Trophoblast cell (in vitro differentiated cells and primary cell): ENCODE results near the gene NOSIP.

Experiments used
- DNase-seq, 2 donors: peaks; one replicate each; pipeline ENCODE4 v3.0.0-alpha.2; 2016
- H2AFZ ChIP-seq: 2 replicates; pipeline ENCODE4 v1.6.1; 2013; ENCODE audit warnings: low read length, moderate library complexity, mild to moderate bottlenecking; ENCODE audit not compliant: insufficient read depth, poor library complexity
- H2AK5ac ChIP-seq: 2 replicates; pipeline ENCODE4 v1.6.1; 2013; ENCODE audit warnings: mild to moderate bottlenecking, low read length
- H2BK120ac ChIP-seq: 2 replicates; pipeline ENCODE4 v1.6.1; 2013; ENCODE audit warnings: low read length, mild to moderate bottlenecking, moderate library complexity; ENCODE audit not compliant: insufficient read depth, poor library complexity
- H2BK12ac ChIP-seq: 2 replicates; pipeline ENCODE4 v1.6.1; 2013; ENCODE audit warnings: mild to moderate bottlenecking, low read length, moderate library complexity
- H2BK5ac ChIP-seq: 2 replicates; pipeline ENCODE4 v1.6.1; 2013; ENCODE audit warnings: low read length, low read depth, moderate library complexity, mild to moderate bottlenecking; ENCODE audit not compliant: poor library complexity
- H3K14ac ChIP-seq: 2 replicates; pipeline ENCODE4 v1.6.1; 2013; ENCODE audit warnings: mild to moderate bottlenecking, low read length
- H3K18ac ChIP-seq: 2 replicates; pipeline ENCODE4 v1.6.1; 2013; ENCODE audit warnings: mild to moderate bottlenecking, low read length
- H3K23ac ChIP-seq: 2 replicates; pipeline ENCODE4 v1.6.1; 2013; ENCODE audit warnings: low read length
- H3K27ac ChIP-seq: 2 replicates; pipeline ENCODE4 v1.5.1; 2013; ENCODE audit warnings: low read depth, mild to moderate bottlenecking, inconsistent platforms, low read length, moderate library complexity
- H3K27me3 ChIP-seq: 2 replicates; pipeline ENCODE4 v1.6.1; 2013; ENCODE audit warnings: inconsistent platforms, mild to moderate bottlenecking, low read length, moderate library complexity; ENCODE audit not compliant: insufficient read depth
- H3K36me3 ChIP-seq, 2 experiments: 1 replicate in 1 of 2; 2 replicates in 1 of 2; pipeline ENCODE4 v1.6.1; 2013; ENCODE audit warnings: low read length in 2 of 2, mild to moderate bottlenecking in 2 of 2, moderate library complexity in 1 of 2; ENCODE audit not compliant: insufficient read depth in 2 of 2, control insufficient read depth in 1 of 2
- H3K4ac ChIP-seq: 2 replicates; pipeline ENCODE4 v1.6.1; 2013; ENCODE audit warnings: low read depth, mild to moderate bottlenecking, low read length, moderate library complexity
- H3K4me1 ChIP-seq, 2 experiments: 1 replicate in 1 of 2; 2 replicates in 1 of 2; pipeline ENCODE4 v1.6.1; 2013; ENCODE audit warnings: low read length in 2 of 2, mild to moderate bottlenecking in 2 of 2, moderate library complexity in 1 of 2; ENCODE audit not compliant: insufficient read depth in 2 of 2, control insufficient read depth in 1 of 2
- H3K4me2 ChIP-seq: 2 replicates; pipeline ENCODE4 v1.6.1; 2013; ENCODE audit warnings: inconsistent platforms, mild to moderate bottlenecking, low read length, moderate library complexity
- H3K4me3 ChIP-seq: 2 replicates; pipeline ENCODE4 v1.5.1; 2013; ENCODE audit warnings: mild to moderate bottlenecking, low read depth, low read length, inconsistent platforms
- H3K79me1 ChIP-seq: one replicate; pipeline ENCODE4 v1.6.1; 2013; ENCODE audit warnings: low read length
- H3K79me2 ChIP-seq: 2 replicates; pipeline ENCODE4 v1.6.1; 2013; ENCODE audit warnings: low read length, mild to moderate bottlenecking; ENCODE audit not compliant: control insufficient read depth, insufficient read depth, poor library complexity
- H3K9ac ChIP-seq: 2 replicates; pipeline ENCODE4 v1.6.1; 2013; ENCODE audit warnings: mild to moderate bottlenecking, low read length
- H3K9me3 ChIP-seq: 2 replicates; pipeline ENCODE4 v1.6.1; 2013; ENCODE audit warnings: low read depth, mild to moderate bottlenecking, control low read depth, inconsistent platforms, low read length; ENCODE audit not compliant: insufficient read depth
- H4K12ac ChIP-seq: 2 replicates; pipeline ENCODE4 v1.6.1; 2013; ENCODE audit warnings: low read depth, mild to moderate bottlenecking, low read length, moderate library complexity
- H4K8ac ChIP-seq: 2 replicates; pipeline ENCODE4 v1.6.1; 2013; ENCODE audit warnings: low read depth, mild to moderate bottlenecking, low read length, moderate library complexity
- H4K91ac ChIP-seq: one replicate; pipeline ENCODE4 v1.6.1; 2013; ENCODE audit warnings: low read depth, mild to moderate bottlenecking, low read length, moderate library complexity
- WGBS: extraction: QIAGEN DNeasy Blood & Tissue Kit; methylation state at CpG from one replicate; pipeline ENCODE4 v1.1.7; 2013; ENCODE audit warnings: missing lambda C conversion rate; ENCODE audit not compliant: insufficient read length, insufficient coverage; ENCODE audit errors: extremely low coverage; 5-methylcytosine and 5-hydroxymethylcytosine counted together

The NOSIP gene

DNA sequence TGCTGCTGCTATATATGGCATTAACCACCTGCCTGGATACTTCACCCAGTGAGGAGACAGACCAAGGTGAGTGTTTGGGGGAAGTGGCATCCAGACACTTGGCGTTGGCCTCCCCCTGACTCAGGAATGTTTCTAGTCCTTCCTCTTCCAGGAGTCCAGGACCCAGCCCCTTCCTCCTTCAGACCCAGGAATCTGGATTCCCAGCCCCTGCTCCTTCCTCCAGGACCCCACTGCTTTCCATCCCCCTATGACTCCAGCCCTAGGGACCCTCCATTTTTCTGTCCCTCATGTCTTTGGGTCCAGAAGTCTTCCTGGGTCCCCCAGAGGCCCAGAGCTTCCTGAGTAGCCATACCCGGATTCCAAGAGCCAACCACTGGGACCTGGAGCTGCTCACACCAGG is 2.9 kb upstream of the NOSIP start:
- H2BK120ac ChIP-seq, result no peak overlapping the region
- H3K18ac ChIP-seq, result no peak overlapping the region
- no peak overlapping the region for H2BK12ac ChIP-seq
- no peaks in the 10 kb centered on the region for H3K36me3 ChIP-seq
- H3K4me2 ChIP-seq, result no peak overlapping the region
- no peaks in the 10 kb centered on the region for H3K9me3 ChIP-seq
- H3K27me3 ChIP-seq, result no peaks in the 10 kb centered on the region
- H4K8ac ChIP-seq, result no peak overlapping the region
- H3K4me1 ChIP-seq, result peaks cover 0 to 11% of the 10 kb centered on the region in 2 experiments
- H3K14ac ChIP-seq, result no peak overlapping the region
- no peak overlapping the region for H2AK5ac ChIP-seq
- H3K4ac ChIP-seq, result no peak overlapping the region
- no CpG with 5 or more reads among the region's 2 CpGs for WGBS
- H4K91ac ChIP-seq, result no peak overlapping the region
- no peak overlapping the region for H3K23ac ChIP-seq
- no peak overlapping the region for H3K9ac ChIP-seq
- no peak overlapping the region for H3K4me3 ChIP-seq
- H3K27ac ChIP-seq, result no peak overlapping the region
- DNase-seq, result no peak
- H3K79me2 ChIP-seq, result peaks cover 6% of the 10 kb centered on the region
- H2AFZ ChIP-seq, result no peak overlapping the region
- H3K79me1 ChIP-seq, result peaks cover 11% of the 10 kb centered on the region
- no peak overlapping the region for H4K12ac ChIP-seq
- H2BK5ac ChIP-seq, result no peak overlapping the region

- H3K9ac ChIP-seq, result peak within 1 kb of the TSS; percentile 90
- no peaks in the 10 kb centered on the region for H3K9me3 ChIP-seq
- peaks cover 3 to 4% of the 10 kb centered on the region in 2 experiments for H3K36me3 ChIP-seq
- peaks cover 0 to 11% of the 10 kb centered on the region in 2 experiments for H3K4me1 ChIP-seq
- peak in 1 of 2 donors; percentile 47 for DNase-seq
- H3K27me3 ChIP-seq, result no peaks in the 10 kb centered on the region
- H2AK5ac ChIP-seq, result peak within 1 kb of the TSS; percentile 55
- peaks cover 11% of the 10 kb centered on the region for H3K79me1 ChIP-seq
- peaks cover 6% of the 10 kb centered on the region for H3K79me2 ChIP-seq
- no peak within 1 kb of the TSS for H2BK12ac ChIP-seq
- peak within 1 kb of the TSS; percentile 84 for H4K8ac ChIP-seq
- H3K23ac ChIP-seq, result no peak within 1 kb of the TSS
- peak within 1 kb of the TSS; percentile 40 for H3K27ac ChIP-seq
- H3K4me3 ChIP-seq, result peak within 1 kb of the TSS; percentile 82
- peak within 1 kb of the TSS; percentile 90 for H3K4me2 ChIP-seq
- peak within 1 kb of the TSS; percentile 67 for H4K91ac ChIP-seq
- H3K14ac ChIP-seq, result peak within 1 kb of the TSS; percentile 77
- no CpG with 5 or more reads among the region's 15 CpGs for WGBS
- peak within 1 kb of the TSS; percentile 21 for H2BK5ac ChIP-seq
- H3K18ac ChIP-seq, result peak within 1 kb of the TSS; percentile 25
- peak within 1 kb of the TSS; percentile 75 for H2AFZ ChIP-seq
- peak within 1 kb of the TSS; percentile 84 for H3K4ac ChIP-seq
- peak within 1 kb of the TSS; percentile 2 for H2BK120ac ChIP-seq
- H4K12ac ChIP-seq, result peak within 1 kb of the TSS; percentile 72
Observed at GRCh38 chr19:49581007-49581508, 702 bp upstream of the NOSIP start, which contains the start of gene PRRG2. TSS of gene PRRG2 (plus strand) at chr19:49581316. CDS start at chr19:49583220, 1,904 bp downstream.

GRCh38 chr19:49579947-49580263 is 451 bp downstream of the NOSIP start:
- Histone ChIP-seq H4K91ac (peak overlapping the region; percentile 48), H3K4ac (peak overlapping the region; percentile 84), H3K9me3 (no peaks in the 10 kb centered on the region), H4K8ac (peak overlapping the region; percentile 78), H2AK5ac (peak overlapping the region; percentile 88), H3K27me3 (no peaks in the 10 kb centered on the region), H2BK120ac (peak overlapping the region; percentile 2), H3K4me1 (peaks cover 0 to 10% of the 10 kb centered on the region in 2 experiments), H3K4me3 (peak overlapping the region; percentile 82), H3K79me2 (peaks cover 6% of the 10 kb centered on the region), H4K12ac (peak overlapping the region; percentile 80), H3K79me1 (peaks cover 11% of the 10 kb centered on the region), H3K23ac (no peak overlapping the region), H3K18ac (peak overlapping the region; percentile 25), H3K9ac (peak overlapping the region; percentile 90), H3K36me3 (peaks cover 6 to 11% of the 10 kb centered on the region in 2 experiments), H2AFZ (peak overlapping the region; percentile 17), H3K27ac (peak overlapping the region; percentile 40), H2BK12ac (peak overlapping the region; percentile 54), H3K14ac (peak overlapping the region; percentile 77), H2BK5ac (peak overlapping the region; percentile 21), H3K4me2 (peak overlapping the region; percentile 90)
- DNase-seq, result no peak
- no CpG with 5 or more reads among the region's 8 CpGs for WGBS

DNA sequence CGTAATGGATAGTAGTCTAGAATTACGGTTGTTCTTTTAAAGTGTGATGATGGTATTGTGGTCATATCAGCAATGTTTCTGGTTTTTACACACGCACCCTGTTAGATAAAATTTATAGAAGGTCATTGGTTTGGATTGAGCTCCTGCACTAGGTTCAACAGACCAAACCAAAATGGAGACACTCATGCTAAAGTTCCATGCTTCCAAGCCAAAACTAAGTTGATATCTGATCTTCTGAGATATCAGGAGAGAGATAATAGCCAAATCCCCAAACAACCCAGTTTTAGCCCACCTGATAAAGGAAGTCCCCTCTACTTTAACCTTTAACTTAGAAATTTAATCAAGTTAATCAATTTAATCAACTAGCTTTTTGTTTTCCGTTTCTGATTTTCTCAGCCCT is 1.2 kb downstream of the NOSIP start:
- WGBS, result no CpG with 5 or more reads among the region's 4 CpGs

More for the DNA sequence above, 1.2 kb downstream of the NOSIP start:
- no peak overlapping the region for H2BK120ac ChIP-seq
- H4K91ac ChIP-seq, result no peak overlapping the region
- no peak overlapping the region for H4K12ac ChIP-seq
- no peak overlapping the region for H3K14ac ChIP-seq
- no peaks in the 10 kb centered on the region for H3K9me3 ChIP-seq
- no peak overlapping the region for H2BK12ac ChIP-seq
- peaks cover 6% of the 10 kb centered on the region for H3K79me2 ChIP-seq
- H3K4me2 ChIP-seq, result no peak overlapping the region
- H3K4ac ChIP-seq, result no peak overlapping the region
- no peaks in the 10 kb centered on the region for H3K27me3 ChIP-seq
- no peak overlapping the region for H2AK5ac ChIP-seq
- H3K79me1 ChIP-seq, result peaks cover 11% of the 10 kb centered on the region
- no peak overlapping the region for H2AFZ ChIP-seq
- H2BK5ac ChIP-seq, result no peak overlapping the region
- H3K36me3 ChIP-seq, result peaks cover 10 to 15% of the 10 kb centered on the region in 2 experiments
- H3K4me1 ChIP-seq, result peaks cover 0 to 7% of the 10 kb centered on the region in 2 experiments
- no peak overlapping the region for H3K4me3 ChIP-seq
- no peak overlapping the region for H3K27ac ChIP-seq
- H3K18ac ChIP-seq, result no peak overlapping the region
- no peak for DNase-seq
- H4K8ac ChIP-seq, result no peak overlapping the region
- H3K23ac ChIP-seq, result no peak overlapping the region
- no peak overlapping the region for H3K9ac ChIP-seq
